Measurements from ENCODE around the gene LRRC23. TPM values are rescaled to one million over a fixed set of nuclear protein-coding genes. Genes with fewer than 3 reads are reported as not detected.

LRRC23 gene
- polyA plus RNA-seq, 1 donor from 2014 or later = 20.5 TPM

DNA sequence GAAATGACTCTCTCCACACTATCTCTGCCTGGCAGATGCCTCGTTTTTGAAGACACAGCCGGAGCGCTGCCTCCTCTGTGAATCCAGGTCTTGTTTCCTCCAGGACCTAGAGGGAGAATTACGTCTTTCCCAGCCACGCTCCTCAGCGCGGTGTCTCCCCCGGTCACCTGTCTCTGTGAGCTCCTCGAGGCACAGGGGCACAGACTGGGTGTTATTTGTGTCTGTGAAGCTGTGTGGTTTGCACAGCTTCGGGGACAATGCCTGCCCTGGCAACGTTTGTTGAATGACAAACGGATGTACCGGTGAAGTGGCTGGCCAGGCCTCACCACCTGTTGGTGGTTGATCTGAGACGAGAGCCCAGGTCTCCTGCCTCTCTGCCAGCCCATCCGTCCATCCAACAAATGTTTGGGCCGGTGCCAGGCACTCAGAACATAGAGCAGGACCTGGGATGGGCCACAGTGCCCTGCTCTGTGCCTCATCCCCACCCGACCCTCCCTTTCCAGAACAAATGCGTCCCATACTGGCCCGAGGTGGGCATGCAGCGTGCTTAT, 52.6 kb downstream of the LRRC23 start:
- H3K36me3 ChIP-seq (ENCODE audit: insufficient read depth, low read length) = no peaks in the 10 kb centered on the region
- no peaks in the 10 kb centered on the region for H3K79me2 ChIP-seq (replicated peaks; ENCODE audit: insufficient read depth, low read length)
- no peaks in the 10 kb centered on the region for H3K27me3 ChIP-seq (ENCODE audit: insufficient read depth, low read depth, low read length)
- H3K9me3 ChIP-seq (ENCODE audit: low read length) = no peaks in the 10 kb centered on the region
- no peak overlapping the region for H3K9ac ChIP-seq (ENCODE audit: low read length)
- no peaks in the 10 kb centered on the region for H3F3A ChIP-seq (ENCODE audit: insufficient read depth, low read length, poor library complexity, severe bottlenecking)
- no peaks in the 10 kb centered on the region for H4K20me1 ChIP-seq (ENCODE audit: insufficient read depth)
- no peak overlapping the region for H3K27ac ChIP-seq (ENCODE audit: low read length)
- TF ChIP-seq REST (IDR thresholded peaks at IDR 0.05; ENCODE audit: borderline replicate concordance) (no peak), MXI1 (conservative IDR thresholded peaks at IDR 0.05; ENCODE audit: poor library complexity, severe bottlenecking) (no peak), EP300 (conservative IDR thresholded peaks at IDR 0.05; ENCODE audit: poor library complexity, severe bottlenecking) (no peak), CTCF (IDR thresholded peaks at IDR 0.05; ENCODE audit: poor library complexity, severe bottlenecking) (no peak), SMC3 (conservative IDR thresholded peaks at IDR 0.05; ENCODE audit: poor library complexity) (no peak), TAF1 (IDR thresholded peaks at IDR 0.05; ENCODE audit: low read depth) (no peak), RAD21 (conservative IDR thresholded peaks at IDR 0.05) (no peak), POLR2AphosphoS5 (IDR thresholded peaks at IDR 0.05) (no peak), EZH2 (IDR thresholded peaks at IDR 0.05; ENCODE audit: borderline replicate concordance, insufficient read depth, low read length, poor library complexity, severe bottlenecking) (no peak)
- H3K9me2 ChIP-seq (ENCODE audit: insufficient read depth, low read length) = no peaks in the 10 kb centered on the region
- no peak overlapping the region for H3K4me3 ChIP-seq (ENCODE audit: low read length)
- H3K4me2 ChIP-seq (ENCODE audit: low read length) = no peak overlapping the region
- H2AFZ ChIP-seq (ENCODE audit: low read depth, low read length) = no peak overlapping the region

DNA sequence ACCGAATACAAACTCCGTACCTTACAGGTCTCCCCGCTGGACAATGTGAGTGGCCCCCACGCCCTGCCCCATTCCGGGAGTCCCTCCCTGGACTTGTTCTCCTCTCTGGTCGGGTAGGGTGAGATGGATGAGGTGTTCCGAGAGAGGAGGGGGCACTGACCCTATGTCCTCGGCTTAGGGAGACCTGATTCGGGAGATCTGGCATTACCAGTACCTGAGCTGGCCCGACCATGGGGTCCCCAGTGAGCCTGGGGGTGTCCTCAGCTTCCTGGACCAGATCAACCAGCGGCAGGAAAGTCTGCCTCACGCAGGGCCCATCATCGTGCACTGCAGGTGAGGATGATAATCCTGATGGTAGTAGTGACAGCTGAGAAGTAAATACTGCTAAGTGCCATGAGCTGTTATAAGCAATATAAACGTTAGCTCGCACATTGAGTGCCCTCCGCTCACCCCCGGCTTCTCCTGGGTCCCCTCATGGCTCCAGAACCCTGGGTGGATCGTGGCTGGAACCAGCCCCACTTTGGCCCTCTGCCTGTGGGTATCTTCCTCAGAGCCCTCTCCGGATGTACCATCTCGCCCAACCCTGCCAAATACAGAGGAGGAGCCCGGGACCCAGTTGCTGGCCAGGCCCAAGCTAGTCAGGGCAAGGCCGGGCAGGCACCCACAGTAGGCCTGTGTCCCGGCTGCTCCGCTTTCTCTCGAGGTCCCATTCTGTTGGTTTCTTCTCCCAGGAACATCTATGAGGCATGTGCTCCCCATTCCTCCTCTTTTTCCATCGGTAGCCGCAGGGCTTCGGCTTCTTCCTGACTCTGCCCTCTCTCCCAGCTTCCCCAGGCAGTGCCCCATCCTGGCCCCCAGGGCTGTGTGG, 53.4 kb downstream of the LRRC23 start:
- Histone ChIP-seq H3K9me2 (ENCODE audit: insufficient read depth, low read length) (no peaks in the 10 kb centered on the region), H3F3A (ENCODE audit: insufficient read depth, low read length, poor library complexity, severe bottlenecking) (no peaks in the 10 kb centered on the region), H3K4me2 (ENCODE audit: low read length) (no peak overlapping the region), H3K9ac (ENCODE audit: low read length) (no peak overlapping the region), H3K36me3 (ENCODE audit: insufficient read depth, low read length) (no peaks in the 10 kb centered on the region), H3K27me3 (ENCODE audit: insufficient read depth, low read depth, low read length) (no peaks in the 10 kb centered on the region), H3K9me3 (ENCODE audit: low read length) (no peaks in the 10 kb centered on the region), H4K20me1 (ENCODE audit: insufficient read depth) (no peaks in the 10 kb centered on the region), H2AFZ (ENCODE audit: low read depth, low read length) (no peak overlapping the region), H3K4me3 (ENCODE audit: low read length) (no peak overlapping the region), H3K79me2 (replicated peaks; ENCODE audit: insufficient read depth, low read length) (no peaks in the 10 kb centered on the region), H3K27ac (ENCODE audit: low read length) (no peak overlapping the region)
- no peak for TF ChIP-seq REST (IDR thresholded peaks at IDR 0.05; ENCODE audit: borderline replicate concordance)

Measured in neural cell (in vitro differentiated cells).